Measurements from ENCODE around the gene HMCN2. TPM values are rescaled to one million over a fixed set of nuclear protein-coding genes. Genes with fewer than 3 reads are reported as not detected.

Gene HMCN2
- total RNA-seq, 1 donor from 2014 or later, result not detected

DNA sequence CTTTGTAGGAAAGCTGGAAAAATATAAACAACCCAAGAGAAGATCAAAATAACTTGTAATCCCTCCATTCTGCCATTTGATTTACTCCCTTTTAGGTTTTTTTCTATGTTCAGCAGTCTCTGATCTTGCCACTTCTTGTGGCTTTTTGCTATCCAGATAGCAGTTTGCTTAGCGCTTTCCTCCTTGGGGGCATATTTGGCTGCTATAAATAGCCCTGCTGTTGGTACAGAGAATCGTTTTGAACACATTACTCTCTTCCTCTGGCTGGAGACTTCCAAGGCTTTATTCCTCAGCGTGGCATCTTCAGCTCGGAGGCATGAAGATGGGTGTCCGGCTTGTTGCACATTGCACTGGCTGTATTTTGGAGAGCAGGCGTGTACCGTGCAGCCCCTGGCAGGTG, 38.6 kb downstream of the HMCN2 start:
- no peaks in the 10 kb centered on the region for H3K4me1 Mint-ChIP-seq (ENCODE audit: low read depth)

DNA sequence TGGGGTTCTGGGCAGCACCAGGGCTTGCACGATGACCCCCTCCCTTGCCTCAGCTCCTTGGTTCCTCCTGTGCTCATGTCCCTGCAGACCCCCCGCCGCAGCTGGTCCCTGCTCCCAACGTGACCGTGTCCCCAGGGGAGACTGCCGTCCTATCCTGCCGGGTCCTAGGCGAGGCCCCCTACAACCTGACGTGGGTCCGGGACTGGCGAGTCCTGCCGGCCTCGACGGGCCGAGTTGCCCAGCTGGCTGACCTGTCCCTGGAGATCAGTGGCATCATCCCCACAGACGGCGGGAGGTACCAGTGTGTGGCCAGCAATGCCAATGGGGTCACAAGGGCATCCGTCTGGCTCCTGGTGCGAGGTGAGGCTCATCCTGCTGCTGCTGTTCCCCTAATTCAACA, 39.1 kb downstream of the HMCN2 start:
- no peak overlapping the region for H3K4me3 Mint-ChIP-seq
- DNase-seq (ENCODE audit: low spot score), result no peak
- H3K27ac Mint-ChIP-seq, result no peak overlapping the region

More for the DNA sequence above, 38.6 kb downstream of the HMCN2 start:
- Mint-ChIP-seq H3K27me3 (ENCODE audit: insufficient read depth) (peaks cover 4% of the 10 kb centered on the region), H3K36me3 (ENCODE audit: low read depth) (no peaks in the 10 kb centered on the region), H3K9me3 (peaks cover 7% of the 10 kb centered on the region), H3K27ac (no peak overlapping the region), H3K4me3 (no peak overlapping the region)
- intact Hi-C loops (cut with micrococcal nuclease), result no loop called here
- DNase-seq (ENCODE audit: low spot score), result no peak

DNA sequence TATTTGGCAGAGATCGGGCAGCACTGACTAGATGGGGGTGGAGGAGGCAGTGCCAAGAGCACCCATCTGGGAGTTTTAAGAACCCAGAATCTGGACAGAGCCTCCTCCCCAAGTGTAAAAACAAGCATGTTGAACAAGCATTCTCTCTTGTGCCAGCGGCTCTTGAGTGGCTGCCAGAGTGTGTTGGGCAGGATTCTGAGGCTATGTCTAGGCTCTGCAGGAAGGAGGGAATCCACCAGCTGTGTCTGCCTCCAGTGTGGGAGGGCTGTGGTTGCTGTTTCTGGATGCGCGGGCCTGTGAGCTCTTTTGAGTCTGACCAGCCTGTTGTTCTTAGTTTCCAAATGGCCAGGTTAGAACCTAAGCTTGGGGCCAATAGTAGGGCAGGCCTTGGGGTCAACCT, 39.8 kb downstream of the HMCN2 start:
- Mint-ChIP-seq H3K4me3 (no peak overlapping the region), H3K9me3 (peaks cover 2% of the 10 kb centered on the region), H3K27me3 (ENCODE audit: insufficient read depth) (peaks cover 4% of the 10 kb centered on the region), H3K4me1 (ENCODE audit: low read depth) (no peaks in the 10 kb centered on the region), H3K36me3 (ENCODE audit: low read depth) (no peaks in the 10 kb centered on the region), H3K27ac (no peak overlapping the region)
- DNase-seq (ENCODE audit: low spot score), result no peak
- intact Hi-C loops (cut with micrococcal nuclease), result no loop called here

More for the DNA sequence above, 39.1 kb downstream of the HMCN2 start:
- peaks cover 7% of the 10 kb centered on the region for H3K9me3 Mint-ChIP-seq
- intact Hi-C loops (cut with micrococcal nuclease), result no loop called here
- H3K36me3 Mint-ChIP-seq (ENCODE audit: low read depth), result no peaks in the 10 kb centered on the region
- peaks cover 4% of the 10 kb centered on the region for H3K27me3 Mint-ChIP-seq (ENCODE audit: insufficient read depth)
- H3K4me1 Mint-ChIP-seq (ENCODE audit: low read depth), result no peaks in the 10 kb centered on the region

DNA sequence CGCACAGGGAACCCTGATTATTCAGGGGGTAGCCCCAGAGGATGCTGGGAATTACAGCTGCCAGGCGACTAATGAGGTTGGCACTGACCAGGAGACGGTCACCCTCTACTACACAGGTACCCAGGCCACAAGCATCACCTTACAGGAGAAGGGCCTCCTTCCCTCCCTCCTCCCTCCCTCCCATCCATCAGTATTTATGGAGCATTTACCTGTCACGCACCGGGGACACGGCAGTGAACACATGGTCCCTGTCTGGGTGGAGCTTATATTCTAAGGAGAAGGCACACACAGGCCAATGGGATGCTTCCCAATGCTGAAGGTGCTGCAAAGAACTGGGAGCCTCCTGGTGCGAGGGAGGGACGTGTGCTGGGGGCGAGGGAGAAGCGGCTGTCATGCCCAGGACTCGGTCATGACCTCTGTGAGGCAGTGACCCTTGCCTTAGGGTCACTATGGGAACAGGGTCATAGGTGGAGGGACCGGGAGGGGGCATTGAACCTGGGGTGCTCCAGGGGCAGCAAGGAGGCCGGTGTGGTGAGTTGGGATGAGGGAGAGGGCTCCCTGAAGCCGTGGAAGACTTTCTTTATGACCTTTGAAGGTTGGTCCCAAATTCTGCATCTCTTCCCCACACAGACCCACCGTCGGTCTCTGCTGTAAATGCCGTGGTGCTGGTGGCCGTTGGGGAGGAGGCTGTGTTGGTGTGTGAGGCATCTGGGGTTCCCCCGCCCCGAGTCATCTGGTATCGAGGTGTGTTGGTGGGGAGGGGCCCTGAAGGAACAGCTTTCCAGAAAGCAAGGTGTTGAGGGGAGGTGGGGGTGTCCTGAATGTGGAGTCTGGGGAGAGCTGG, 41.5 kb downstream of the HMCN2 start:
- peaks cover 4% of the 10 kb centered on the region for H3K27me3 Mint-ChIP-seq (ENCODE audit: insufficient read depth)
- intact Hi-C loops (cut with micrococcal nuclease), result no loop called here
- no peaks in the 10 kb centered on the region for H3K36me3 Mint-ChIP-seq (ENCODE audit: low read depth)
- H3K9me3 Mint-ChIP-seq, result no peaks in the 10 kb centered on the region
- no peak overlapping the region for H3K4me3 Mint-ChIP-seq
- DNase-seq (ENCODE audit: low spot score), result no peak
- H3K4me1 Mint-ChIP-seq (ENCODE audit: low read depth), result no peaks in the 10 kb centered on the region
- no peak overlapping the region for H3K27ac Mint-ChIP-seq

DNA sequence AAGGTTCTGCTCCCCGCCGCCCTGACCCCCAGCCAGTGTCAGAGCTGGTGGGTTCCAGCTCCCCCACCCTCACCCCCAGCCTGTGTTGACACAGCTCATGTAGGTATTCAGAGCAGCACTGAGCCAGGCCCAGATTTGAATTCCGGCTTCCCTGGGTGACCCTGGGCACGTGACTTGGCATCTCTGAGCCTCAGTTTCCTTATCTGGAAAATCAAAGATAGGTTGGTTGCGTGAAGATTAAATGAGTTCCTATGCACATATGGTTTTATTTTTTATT, 42.0 kb downstream of the HMCN2 start:
- intact Hi-C loops (cut with micrococcal nuclease), result no loop called here
- Mint-ChIP-seq H3K4me1 (ENCODE audit: low read depth) (no peaks in the 10 kb centered on the region), H3K36me3 (ENCODE audit: low read depth) (no peaks in the 10 kb centered on the region), H3K9me3 (no peaks in the 10 kb centered on the region), H3K4me3 (no peak overlapping the region), H3K27ac (no peak overlapping the region), H3K27me3 (ENCODE audit: insufficient read depth) (peaks cover 4% of the 10 kb centered on the region)
- DNase-seq (ENCODE audit: low spot score), result no peak

DNA sequence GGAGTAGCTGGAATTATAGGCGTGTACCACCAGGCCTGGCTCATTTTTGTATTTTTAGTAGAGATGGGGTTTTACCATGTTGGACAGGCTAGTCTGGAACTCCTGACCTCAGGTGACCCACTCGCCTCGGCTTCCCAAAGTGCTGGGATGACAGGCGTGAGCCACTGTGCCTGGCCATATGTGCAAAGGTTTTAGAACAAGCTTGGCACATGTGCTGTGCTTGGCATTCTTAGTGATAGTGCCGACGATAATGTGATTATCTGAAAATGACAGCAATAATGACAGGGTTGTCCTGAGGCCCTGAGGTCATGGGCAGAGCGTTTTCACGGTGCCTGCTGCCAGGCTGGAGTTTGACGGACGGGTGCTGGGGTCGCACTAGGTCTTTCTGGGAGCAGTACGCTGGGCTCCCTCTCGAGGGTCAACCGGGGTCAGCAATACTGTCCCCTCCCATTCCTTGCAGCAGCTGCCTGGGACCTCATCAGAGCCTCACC, 42.6 kb downstream of the HMCN2 start:
- Mint-ChIP-seq H3K4me3 (no peak overlapping the region), H3K27ac (no peak overlapping the region), H3K4me1 (ENCODE audit: low read depth) (no peaks in the 10 kb centered on the region), H3K36me3 (ENCODE audit: low read depth) (no peaks in the 10 kb centered on the region), H3K9me3 (no peaks in the 10 kb centered on the region), H3K27me3 (ENCODE audit: insufficient read depth) (peaks cover 4% of the 10 kb centered on the region)
- DNase-seq (ENCODE audit: low spot score), result no peak
- intact Hi-C loops (cut with micrococcal nuclease), result no loop called here

DNA sequence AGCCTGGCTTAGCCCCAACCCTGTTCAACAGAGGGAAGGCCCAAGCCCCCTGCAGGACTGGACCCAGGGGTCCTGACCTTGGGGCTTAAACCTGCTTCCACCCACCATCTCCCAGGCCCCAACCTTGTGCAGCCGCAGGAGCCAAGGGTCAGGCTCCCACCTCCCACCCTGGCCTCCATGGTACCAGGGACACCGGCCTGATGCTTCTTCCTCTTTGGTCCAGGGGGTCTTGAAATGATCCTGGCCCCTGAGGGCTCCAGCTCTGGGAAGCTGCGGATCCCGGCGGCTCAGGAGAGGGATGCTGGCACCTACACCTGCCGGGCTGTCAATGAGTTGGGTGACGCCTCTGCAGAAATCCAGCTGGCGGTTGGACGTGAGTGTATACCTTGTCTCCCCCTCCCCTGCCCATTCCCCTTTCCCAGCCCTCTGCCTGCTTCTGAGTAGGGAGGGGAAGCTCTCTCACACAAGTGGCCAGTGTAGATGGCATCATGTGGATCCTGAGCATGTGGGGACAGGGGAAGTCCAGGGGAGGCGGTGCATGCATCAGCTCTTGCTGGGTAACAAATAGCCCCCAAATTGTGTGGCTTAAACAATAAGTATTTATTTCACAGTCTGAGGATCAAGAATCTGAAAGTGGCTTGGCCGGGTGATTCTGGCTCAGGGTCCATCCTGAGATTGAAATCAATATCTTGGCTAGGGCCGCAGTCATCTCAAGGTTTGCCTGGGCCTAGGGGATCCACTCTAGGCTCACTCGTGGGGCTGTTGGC, 44.3 kb downstream of the HMCN2 start:
- no peak for DNase-seq (ENCODE audit: low spot score)
- H3K4me1 Mint-ChIP-seq (ENCODE audit: low read depth), result no peaks in the 10 kb centered on the region
- H3K27ac Mint-ChIP-seq, result no peak overlapping the region
- no peaks in the 10 kb centered on the region for H3K9me3 Mint-ChIP-seq
- H3K36me3 Mint-ChIP-seq (ENCODE audit: low read depth), result no peaks in the 10 kb centered on the region
- intact Hi-C loops (cut with micrococcal nuclease), result no loop called here
- no peak overlapping the region for H3K4me3 Mint-ChIP-seq
- H3K27me3 Mint-ChIP-seq (ENCODE audit: insufficient read depth), result peaks cover 3% of the 10 kb centered on the region

DNA sequence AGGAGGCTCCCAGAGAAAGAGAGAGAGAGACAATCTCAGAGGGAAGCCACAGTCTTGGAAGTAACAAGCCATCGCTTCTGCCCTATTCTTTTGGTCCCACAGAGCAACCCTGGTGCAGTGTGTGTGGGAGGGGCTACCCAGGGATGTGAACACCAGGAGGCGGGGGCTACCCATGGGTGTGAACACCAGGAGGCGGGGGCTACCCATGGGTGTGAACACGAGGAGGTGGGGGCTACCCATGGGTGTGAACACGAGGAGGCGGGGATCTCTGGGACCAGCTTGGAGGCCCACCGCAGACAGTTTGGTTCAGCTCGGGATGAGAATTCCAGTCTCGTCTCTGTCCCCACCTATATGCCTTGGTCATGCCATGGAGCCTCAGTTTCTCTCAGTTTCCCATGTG, 44.9 kb downstream of the HMCN2 start:
- intact Hi-C loops (cut with micrococcal nuclease), result no loop called here
- DNase-seq (ENCODE audit: low spot score), result no peak
- Mint-ChIP-seq H3K9me3 (no peaks in the 10 kb centered on the region), H3K36me3 (ENCODE audit: low read depth) (no peaks in the 10 kb centered on the region), H3K4me1 (ENCODE audit: low read depth) (no peaks in the 10 kb centered on the region), H3K27ac (no peak overlapping the region), H3K4me3 (no peak overlapping the region), H3K27me3 (ENCODE audit: insufficient read depth) (peaks cover 3% of the 10 kb centered on the region)

DNA sequence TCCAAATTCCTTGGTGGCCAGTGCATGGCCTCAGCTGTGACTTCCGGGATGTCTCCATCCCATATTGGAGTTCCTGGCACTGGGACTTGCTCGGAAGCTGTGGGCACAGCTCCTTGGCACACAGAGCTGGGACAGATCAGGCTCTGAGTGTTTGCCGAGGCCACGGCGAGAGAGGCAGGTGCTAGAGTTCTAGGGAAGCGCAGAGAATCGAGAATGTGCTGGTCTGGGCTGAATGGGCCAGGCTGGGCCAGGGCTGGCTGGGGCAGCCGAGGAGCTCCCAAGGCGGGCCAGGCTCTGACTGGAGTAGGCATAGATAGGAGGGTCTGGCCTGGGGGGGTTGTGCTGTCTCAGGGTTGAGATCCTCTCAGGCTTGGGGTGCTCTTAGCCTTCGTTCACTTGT, 45.4 kb downstream of the HMCN2 start:
- H3K4me3 Mint-ChIP-seq, result no peak overlapping the region
- DNase-seq (ENCODE audit: low spot score), result no peak
- H3K27me3 Mint-ChIP-seq (ENCODE audit: insufficient read depth), result peaks cover 4% of the 10 kb centered on the region
- no peaks in the 10 kb centered on the region for H3K9me3 Mint-ChIP-seq
- intact Hi-C loops (cut with micrococcal nuclease), result no loop called here
- H3K36me3 Mint-ChIP-seq (ENCODE audit: low read depth), result no peaks in the 10 kb centered on the region
- H3K4me1 Mint-ChIP-seq (ENCODE audit: low read depth), result no peaks in the 10 kb centered on the region
- H3K27ac Mint-ChIP-seq, result no peak overlapping the region

DNA sequence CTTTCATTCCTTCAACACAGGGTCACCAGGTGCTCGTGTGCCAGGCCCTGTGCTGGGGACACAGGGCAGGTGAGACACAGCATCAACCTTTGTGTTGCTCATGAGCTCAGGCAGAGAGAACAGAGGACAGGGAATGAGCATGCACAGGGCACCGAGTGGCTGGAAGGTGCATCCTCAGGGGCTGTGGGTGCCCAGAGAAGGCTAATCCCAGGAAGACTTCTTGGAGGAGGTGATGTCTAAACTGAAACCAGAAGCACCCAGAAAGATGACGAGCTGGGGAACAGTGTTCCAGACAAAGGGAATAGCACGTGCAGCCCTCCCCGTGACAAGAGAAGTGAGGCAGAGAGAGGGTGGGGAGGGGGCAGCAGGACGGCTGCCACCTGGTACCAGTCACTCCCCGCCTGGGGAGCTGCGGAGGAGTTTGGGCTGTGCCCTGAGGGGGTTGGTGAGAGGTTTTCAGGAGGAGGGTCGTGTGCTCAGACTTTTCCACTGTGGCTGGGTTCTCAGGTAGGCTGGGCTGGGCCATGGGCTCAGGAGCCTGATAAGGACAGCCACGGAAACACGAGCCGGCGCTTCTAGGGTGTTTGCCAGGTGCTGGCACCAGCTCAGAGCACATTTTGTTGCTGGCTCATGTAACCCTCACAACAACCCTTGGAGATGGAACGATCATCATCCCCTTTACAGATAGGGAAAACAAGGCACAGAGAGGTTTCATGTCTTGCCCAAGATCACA, 46.0 kb downstream of the HMCN2 start:
- Mint-ChIP-seq H3K4me1 (ENCODE audit: low read depth) (no peaks in the 10 kb centered on the region), H3K4me3 (no peak overlapping the region), H3K9me3 (no peaks in the 10 kb centered on the region), H3K27ac (no peak overlapping the region), H3K27me3 (ENCODE audit: insufficient read depth) (peaks cover 7% of the 10 kb centered on the region), H3K36me3 (ENCODE audit: low read depth) (no peaks in the 10 kb centered on the region)
- intact Hi-C loops (cut with micrococcal nuclease), result no loop called here
- no peak for DNase-seq (ENCODE audit: low spot score)

DNA sequence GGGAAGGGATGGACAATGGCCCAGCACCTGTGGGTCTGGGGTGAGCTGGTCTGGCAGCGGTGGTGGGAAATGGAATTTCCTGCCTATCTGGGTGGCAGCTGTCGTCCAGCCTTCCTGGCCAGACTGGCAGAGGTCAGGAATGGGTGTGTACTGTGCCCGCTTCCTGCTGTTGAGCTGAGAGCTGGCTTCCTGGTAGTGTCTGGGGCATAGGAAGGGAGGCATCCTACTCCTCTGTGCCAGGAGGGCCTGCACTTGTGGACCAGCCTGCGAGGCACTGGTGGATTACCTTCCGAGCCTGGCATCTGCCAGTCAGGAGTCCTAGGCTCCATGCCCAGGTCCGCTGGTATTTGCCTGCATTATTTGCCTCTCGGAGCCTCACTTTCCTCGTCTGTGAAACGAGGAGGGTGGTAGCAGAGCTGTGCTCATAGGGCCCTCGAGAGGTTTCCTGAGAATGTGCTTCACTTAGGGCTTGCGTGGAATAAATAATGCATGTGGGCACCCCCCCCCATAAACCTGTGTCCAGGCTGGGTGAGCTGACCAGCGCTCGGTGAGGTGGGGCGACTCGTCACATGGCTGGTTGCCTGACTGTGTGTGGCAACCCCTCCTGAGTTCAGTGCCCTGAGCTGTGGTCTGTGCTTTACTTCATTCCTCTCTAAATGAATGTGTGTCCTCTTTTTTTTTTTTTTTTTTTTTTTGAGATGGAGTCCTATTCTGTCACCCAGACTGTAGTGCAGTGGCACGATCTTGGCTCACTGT, 47.7 kb downstream of the HMCN2 start:
- no peak for DNase-seq (ENCODE audit: low spot score)
- H3K4me1 Mint-ChIP-seq (ENCODE audit: low read depth), result no peaks in the 10 kb centered on the region
- H3K27ac Mint-ChIP-seq, result no peak overlapping the region
- H3K9me3 Mint-ChIP-seq, result no peaks in the 10 kb centered on the region
- no peaks in the 10 kb centered on the region for H3K36me3 Mint-ChIP-seq (ENCODE audit: low read depth)
- peaks cover 16% of the 10 kb centered on the region for H3K27me3 Mint-ChIP-seq (ENCODE audit: insufficient read depth)
- H3K4me3 Mint-ChIP-seq, result no peak overlapping the region
- intact Hi-C loops (cut with micrococcal nuclease), result no loop called here

DNA sequence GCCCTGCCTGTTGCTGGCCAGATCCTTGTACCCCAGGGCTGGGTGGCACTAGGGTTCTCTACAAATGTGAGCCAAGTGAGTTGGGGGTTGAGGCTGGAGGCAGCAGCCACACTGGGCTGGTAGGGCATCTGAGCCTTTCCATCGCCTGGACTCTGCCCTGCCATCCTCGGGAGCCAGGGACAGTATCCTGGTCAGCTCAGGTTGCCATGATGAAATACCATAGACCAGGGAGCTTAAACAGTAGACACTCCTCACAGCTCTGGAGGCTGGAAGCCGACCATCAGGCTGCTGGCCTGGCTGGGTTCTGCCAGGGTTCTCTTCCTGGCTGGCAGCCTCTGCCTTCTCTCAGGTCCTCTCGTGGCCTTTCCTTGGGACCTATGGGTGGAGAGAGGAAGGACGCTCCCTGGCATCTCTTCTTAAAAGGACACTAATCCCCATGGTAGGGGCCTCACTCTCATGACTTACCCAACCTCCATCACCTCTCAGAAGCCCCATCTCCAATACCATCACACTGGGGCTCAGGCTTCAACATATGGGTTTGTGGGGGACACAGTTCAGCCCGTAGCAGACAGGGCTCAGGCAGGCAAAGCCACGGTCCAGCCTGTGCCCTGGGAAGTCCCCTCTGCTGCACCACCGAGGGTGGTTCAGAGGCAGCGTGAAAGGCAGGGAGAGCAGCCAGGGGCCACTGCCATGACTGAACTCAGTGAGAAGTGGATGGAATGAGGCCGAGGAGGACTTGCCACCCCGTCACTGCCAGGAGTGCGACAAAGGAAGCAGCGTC, 50.1 kb downstream of the HMCN2 start:
- H3K36me3 Mint-ChIP-seq (ENCODE audit: low read depth), result no peaks in the 10 kb centered on the region
- peaks cover 16% of the 10 kb centered on the region for H3K27me3 Mint-ChIP-seq (ENCODE audit: insufficient read depth)
- no peaks in the 10 kb centered on the region for H3K9me3 Mint-ChIP-seq
- no peaks in the 10 kb centered on the region for H3K4me1 Mint-ChIP-seq (ENCODE audit: low read depth)
- no peak overlapping the region for H3K27ac Mint-ChIP-seq
- DNase-seq (ENCODE audit: low spot score), result no peak
- intact Hi-C loops (cut with micrococcal nuclease), result no loop called here
- H3K4me3 Mint-ChIP-seq, result no peak overlapping the region

All from activated T-helper 1 cell treated with anti-CD3 and anti-CD28 coated beads, Interleukin-12 subunit alpha, Interleukin-12 subunit beta, Interleukin-2, Interleukin-4 antibody, amounts not matched to agents 30 ng/mL and 10 ng/mL and 1 ng/mL, durations not matched to agents 14 hours and 24 hours and 36 hours (primary cell).